ENCODE results near the gene IQCK. TPM values are rescaled to one million over a fixed set of nuclear protein-coding genes. Genes with fewer than 3 reads are reported as not detected.

The IQCK gene
- polyA plus RNA-seq, 3 donors = 0.52 to 1.2 (median 0.58) TPM

- no peaks in the 10 kb centered on the region for H3K27me3 ChIP-seq (ENCODE audit: control insufficient read depth in 2 of 2, insufficient read depth in 2 of 2, low read length in 2 of 2)
- no peaks in the 10 kb centered on the region for H3K9me3 ChIP-seq (replicated peaks in 1 of 2; ENCODE audit: control insufficient read depth in 1 of 2, insufficient read depth in 1 of 2, low read length in 2 of 2)
- TF ChIP-seq CTCF (IDR thresholded peaks at IDR 0.05) = no peak
- H3K4me2 ChIP-seq (replicated peaks; ENCODE audit: extremely low read depth, low read length, poor library complexity, severe bottlenecking) = no peak overlapping the region
- Mint-ChIP-seq H3K36me3 (no peaks in the 10 kb centered on the region), H3K27me3 (ENCODE audit: low read depth in 3 of 3) (peaks cover 0 to 2% (median 0%) of the 10 kb centered on the region in 3 donors), H3K4me1 (peaks cover 7% of the 10 kb centered on the region), H3K9me3 (peaks cover 0 to 2% (median 0%) of the 10 kb centered on the region in 7 donors), H3K27ac (no peak overlapping the region), H3K4me3 (no peak overlapping the region)
- H2AFZ ChIP-seq (ENCODE audit: insufficient read depth, low read depth, low read length, poor library complexity, severe bottlenecking) = no peak overlapping the region
- no peak overlapping the region for H3K9ac ChIP-seq (ENCODE audit: insufficient read depth, low read length, poor library complexity, severe bottlenecking)
- intact Hi-C loops (cut with micrococcal nuclease) = no loop called here
- H3K4me1 ChIP-seq (ENCODE audit: control insufficient read depth in 1 of 2, insufficient read depth in 2 of 2, low read length in 2 of 2) = peaks cover 0 to 2% of the 10 kb centered on the region in 2 donors
- H3K4me3 ChIP-seq (replicated peaks in 1 of 3; ENCODE audit: low read depth in 2 of 3, low read length in 3 of 3) = no peak overlapping the region
- H4K20me1 ChIP-seq (ENCODE audit: insufficient read depth, low read length) = no peaks in the 10 kb centered on the region
- no peak overlapping the region for H3K27ac ChIP-seq (ENCODE audit: low read depth in 1 of 2, low read length in 2 of 2)
- DNase-seq = no peak
- WGBS (ENCODE audit: insufficient coverage) = no CpG with 5 or more reads among the region's 3 CpGs
- H3K36me3 ChIP-seq (replicated peaks in 1 of 2; ENCODE audit: control insufficient read depth in 1 of 2, insufficient read depth in 2 of 2, low read length in 2 of 2) = no peaks in the 10 kb centered on the region
- H3K79me2 ChIP-seq (ENCODE audit: insufficient read depth, low read length) = no peaks in the 10 kb centered on the region
Observed at GRCh38 chr16:19833176-19833575, 115.1 kb downstream of the IQCK start.

GRCh38 chr16:19833581-19833980, 115.5 kb downstream of the IQCK start:
- Histone ChIP-seq H3K79me2 (ENCODE audit: insufficient read depth, low read length) (no peaks in the 10 kb centered on the region), H3K9ac (ENCODE audit: insufficient read depth, low read length, poor library complexity, severe bottlenecking) (no peak overlapping the region), H3K27me3 (ENCODE audit: control insufficient read depth in 2 of 2, insufficient read depth in 2 of 2, low read length in 2 of 2) (no peaks in the 10 kb centered on the region), H3K4me2 (replicated peaks; ENCODE audit: extremely low read depth, low read length, poor library complexity, severe bottlenecking) (no peak overlapping the region), H3K27ac (ENCODE audit: low read depth in 1 of 2, low read length in 2 of 2) (no peak overlapping the region), H3K4me3 (replicated peaks in 1 of 3; ENCODE audit: low read depth in 2 of 3, low read length in 3 of 3) (no peak overlapping the region), H3K4me1 (ENCODE audit: control insufficient read depth in 1 of 2, insufficient read depth in 2 of 2, low read length in 2 of 2) (peaks cover 0 to 2% of the 10 kb centered on the region in 2 donors), H4K20me1 (ENCODE audit: insufficient read depth, low read length) (no peaks in the 10 kb centered on the region), H2AFZ (ENCODE audit: insufficient read depth, low read depth, low read length, poor library complexity, severe bottlenecking) (no peak overlapping the region), H3K9me3 (replicated peaks in 1 of 2; ENCODE audit: control insufficient read depth in 1 of 2, insufficient read depth in 1 of 2, low read length in 2 of 2) (no peaks in the 10 kb centered on the region), H3K36me3 (replicated peaks in 1 of 2; ENCODE audit: control insufficient read depth in 1 of 2, insufficient read depth in 2 of 2, low read length in 2 of 2) (no peaks in the 10 kb centered on the region)
- intact Hi-C loops (cut with micrococcal nuclease) = no loop called here
- peaks cover 7% of the 10 kb centered on the region for H3K4me1 Mint-ChIP-seq
- H3K36me3 Mint-ChIP-seq = no peaks in the 10 kb centered on the region
- no peak for TF ChIP-seq CTCF (IDR thresholded peaks at IDR 0.05)
- no peak for DNase-seq
- H3K27ac Mint-ChIP-seq = no peak overlapping the region
- H3K9me3 Mint-ChIP-seq = peaks cover 0 to 2% (median 0%) of the 10 kb centered on the region in 7 donors
- WGBS (ENCODE audit: insufficient coverage) = no CpG with 5 or more reads among the region's 5 CpGs
- no peak overlapping the region for H3K4me3 Mint-ChIP-seq
- peaks cover 0 to 2% (median 0%) of the 10 kb centered on the region in 3 donors for H3K27me3 Mint-ChIP-seq (ENCODE audit: low read depth in 3 of 3)
